Psoas muscle (tissue), 8 donors: ENCODE results near the gene ZMYND10. TPM values are rescaled to one million over a fixed set of nuclear protein-coding genes. Genes with fewer than 3 reads are reported as not detected.

Experiments used
- ATAC-seq, 4 donors: fragments of 200-7000 bp; cut with Tn5 transposase; one replicate each; pipeline ENCODE4 v1.9.1; 2020; ENCODE audit warnings: moderate library complexity in 3 of 4, mild to moderate bottlenecking in 2 of 4
- DNase-seq, 2 donors: peaks; one replicate each; pipeline ENCODE4 v3.0.0-alpha.2; 2020
- H3K27ac ChIP-seq: fragments of 200-600 bp; one replicate; pipeline ENCODE4 v1.8.0; 2022
- H3K27me3 ChIP-seq, 3 donors: fragments of 200-600 bp in 1 of 3; one replicate each; pipeline versions ENCODE4 v1.6.1 to v1.8.0; 2013 to 2022; ENCODE audit warnings: low read length in 2 of 3, mild to moderate bottlenecking in 2 of 3, moderate library complexity in 1 of 3; ENCODE audit not compliant: insufficient read depth in 3 of 3
- H3K36me3 ChIP-seq, 2 donors: fragments of 200-600 bp in 1 of 2; one replicate each; pipeline versions ENCODE4 v1.6.1 to v1.8.0; 2013 to 2022; ENCODE audit warnings: low read depth in 1 of 2, mild to moderate bottlenecking in 1 of 2, moderate library complexity in 1 of 2; ENCODE audit not compliant: insufficient read depth in 1 of 2
- H3K4me1 ChIP-seq: fragments of 200-600 bp; one replicate; pipeline ENCODE4 v1.8.0; 2022
- H3K4me3 ChIP-seq: fragments of 200-600 bp; one replicate; pipeline ENCODE4 v1.8.0; 2022; ENCODE audit warnings: mild to moderate bottlenecking
- H3K9me3 ChIP-seq: fragments of 200-600 bp; one replicate; pipeline ENCODE4 v1.8.0; 2022
- CTCF ChIP-seq: fragments of 200-600 bp; IDR thresholded peaks from one replicate; pipeline ENCODE4 v1.8.0; 2022; ENCODE audit warnings: antibody characterized with exemption
- WGBS, 3 donors: extraction: QIAGEN DNeasy Blood & Tissue Kit; methylation state at CpG; one replicate each; pipeline versions ENCODE4 v1.1.6 to v1.1.7; 2013; 5-methylcytosine and 5-hydroxymethylcytosine counted together
- intact Hi-C, 2 donors: fragments of 100-400 bp; cut with DNase I; formaldehyde crosslinking; loops; one replicate each; pipeline versions ENCODE4 v1.11.0 to v1.14.2; 2022
- polyA plus RNA-seq, 3 donors: library from polyadenylated mRNA; stranded (reverse); fragments of 200-250 nt; gene quantifications; one replicate each; pipeline ENCODE4 v1.2.3, GENCODE V29; 2013
- total RNA-seq, 4 donors: library from RNA; stranded (reverse); fragmentation: NEBNext Ultra II Directional in 2 of 4; extraction: Animal tissue kit (Norgen Biotek cat#: 25700) in 2 of 4; gene quantifications; one replicate each; pipeline versions ENCODE4 v1.2.1 to v1.2.4, GENCODE V29; 2021 to 2023
- donor health status: healthy with polysubstance abuse.
- donor health status: DM: no; HTN: no; CAD: no; lungs with moderate emphysema.
- donor health status: Bipolar disorder and iron deficiency.
- donor health status: healthy.
- donor health status: DM: yes; HTN: yes; CAD: no.
- donor health status: DM: no; HTN: no; CAD: no.
- donor health status: DM: no; HTN: no; CAD: no.
- donor health status: DM: yes; HTN: yes; CAD: no.

The ZMYND10 gene
- total and polyA plus RNA-seq, 7 donors, result 0.23 to 0.99 (median 0.51) TPM

GRCh38 chr3:50372349-50372748 lies 26.8 kb upstream of the ZMYND10 start:
- Histone ChIP-seq H3K27me3 (peaks cover 0 to 3% (median 0%) of the 10 kb centered on the region in 3 donors), H3K4me1 (no peaks in the 10 kb centered on the region), H3K36me3 (no peaks in the 10 kb centered on the region), H3K27ac (no peak overlapping the region), H3K9me3 (no peaks in the 10 kb centered on the region), H3K4me3 (no peak overlapping the region)
- no peak for TF ChIP-seq CTCF
- DNase-seq (no peak), ATAC-seq (no peak)
- WGBS, 3 donors, result 71 to 74% (median 73%) methylated on average over 8 of the region's 8 CpGs
- intact Hi-C loops, result no loop called here

- no peak for TF ChIP-seq CTCF
- intact Hi-C loops, result no loop called here
- Histone ChIP-seq H3K27ac (no peak overlapping the region), H3K36me3 (no peaks in the 10 kb centered on the region), H3K4me1 (no peaks in the 10 kb centered on the region), H3K27me3 (peaks cover 0 to 3% (median 0%) of the 10 kb centered on the region in 3 donors), H3K9me3 (no peaks in the 10 kb centered on the region), H3K4me3 (no peak overlapping the region)
- WGBS, 3 donors, result 80 to 93% (median 84%) methylated on average over 3 of the region's 3 CpGs
- DNase-seq, result no peak
- no peak for ATAC-seq
Observed at GRCh38 chr3:50371133-50371685, 25.7 kb upstream of the ZMYND10 start.

- H3K27me3 ChIP-seq, result peaks cover 0 to 3% (median 0%) of the 10 kb centered on the region in 3 donors
- H3K27ac ChIP-seq, result no peak overlapping the region
- intact Hi-C loops, result no loop called here
- no peaks in the 10 kb centered on the region for H3K4me1 ChIP-seq
- no peak for TF ChIP-seq CTCF
- no peaks in the 10 kb centered on the region for H3K9me3 ChIP-seq
- WGBS, 3 donors, result 47 to 65% (median 58%) methylated on average over 14 of the region's 14 CpGs
- H3K36me3 ChIP-seq, result no peaks in the 10 kb centered on the region
- ATAC-seq (no peak), DNase-seq (no peak)
- no peak overlapping the region for H3K4me3 ChIP-seq
Observed at GRCh38 chr3:50370594-50370993, 25.1 kb upstream of the ZMYND10 start.

GRCh38 chr3:50369012-50369670 lies 23.6 kb upstream of the ZMYND10 start:
- no peak for TF ChIP-seq CTCF
- DNase-seq (no peak), ATAC-seq (no peak)
- Histone ChIP-seq H3K4me1 (no peaks in the 10 kb centered on the region), H3K4me3 (no peak overlapping the region), H3K36me3 (no peaks in the 10 kb centered on the region), H3K27ac (no peak overlapping the region), H3K9me3 (no peaks in the 10 kb centered on the region), H3K27me3 (peaks cover 0 to 3% (median 0%) of the 10 kb centered on the region in 3 donors)
- intact Hi-C loops, result loop anchor here in 1 of 2 donors (5.0 kb wide), 1 partner anchor 168 kb away; no protein-coding TSS in a partner anchor
- 81 to 83% (median 83%) methylated on average over 9 of the region's 9 CpGs for WGBS, 3 donors
